22Rv1 (cell line): ENCODE results near the gene LRTM1.

Source experiments
- CTCF ChIP-seq: fragments of 450-650 bp; IDR thresholded peaks from 2 replicates; pipeline ENCODE4 v1.5.1; 2017; ENCODE audit warnings: mild to moderate bottlenecking
- ZFX ChIP-seq: fragments of 450-650 bp; IDR thresholded peaks from 2 replicates; pipeline ENCODE4 v1.6.1; 2017; ENCODE audit warnings: antibody characterized with exemption, borderline replicate concordance

- TF ChIP-seq CTCF (no peak), ZFX (no peak)
Measured at GRCh38 chr3:54874816-54875556, 52.9 kb downstream of the LRTM1 start.
